HG03575 (cell line): ENCODE data around the gene ACTN4.
"Not testable (repeated sequence)": the region's sequence is repeated elsewhere in the genome, so short reads cannot be mapped to it uniquely, and the experiment has no call there.

ENCODE experiments used
- ATAC-seq: cut with Tn5 transposase; IDR thresholded peaks from one replicate; pipeline ENCODE4 v1.9.1; 2021; ENCODE audit not compliant: unreplicated experiment, insufficient number of reproducible peaks, low FRiP score; ENCODE audit errors: extremely low read depth

The ACTN4 gene

DNA sequence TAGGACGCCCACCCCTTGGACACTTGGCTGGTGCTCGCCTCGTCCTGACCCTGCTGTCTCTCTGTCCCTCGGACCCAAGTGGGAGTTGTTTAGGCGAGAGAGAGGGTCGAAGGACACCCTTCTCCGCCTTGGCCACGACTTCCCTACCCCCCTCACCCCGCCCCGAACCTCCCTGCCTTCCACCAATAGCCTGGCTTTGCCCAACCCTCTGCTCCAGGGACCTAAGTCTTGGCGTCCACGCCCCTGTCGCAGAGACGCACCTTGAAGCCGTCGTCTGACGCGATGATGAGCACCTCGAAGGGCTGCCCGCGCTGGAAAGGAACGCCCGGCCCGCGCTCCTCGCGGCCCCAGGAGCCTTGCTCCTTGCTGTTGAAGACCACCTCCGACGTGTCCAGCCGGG is 124.1 kb downstream of the ACTN4 start:
- not testable (repeated sequence) for ATAC-seq

DNA sequence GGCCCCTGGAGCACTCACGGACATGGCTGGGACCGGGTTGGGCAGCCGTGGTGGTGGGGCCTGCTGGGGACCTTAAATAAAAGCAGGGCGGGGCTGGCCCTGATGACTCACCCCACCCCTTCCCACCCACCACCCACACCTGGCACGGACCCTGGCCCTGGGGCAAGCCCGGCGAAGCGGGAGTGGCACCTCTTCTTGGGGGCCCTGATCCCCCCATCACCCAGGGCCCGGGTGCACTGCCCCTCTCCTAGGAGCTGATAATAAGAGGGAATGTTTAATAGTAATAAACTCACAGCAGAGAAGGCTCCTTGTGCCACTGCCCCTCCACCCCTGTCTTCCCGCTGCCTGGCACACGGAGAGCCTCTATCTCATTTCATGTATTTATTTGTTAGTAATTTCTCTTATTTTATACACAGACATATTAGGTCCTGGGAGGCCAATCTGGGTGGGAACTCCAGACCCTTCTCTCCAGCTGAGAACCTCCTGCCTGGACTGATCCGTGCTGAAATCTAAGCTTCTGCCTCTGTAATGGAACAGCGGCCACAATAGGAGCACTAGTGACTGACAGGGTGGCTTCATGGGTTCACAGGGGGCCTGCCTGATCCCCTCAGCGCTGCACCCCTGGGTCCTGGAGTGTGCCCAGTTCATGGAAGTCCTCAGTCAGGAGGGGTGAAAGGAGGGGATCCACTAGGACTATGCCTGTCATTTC is 126.2 kb downstream of the ACTN4 start, which contains the start of gene LGALS7:
Gene LGALS7 (minus strand): TSS at position 49 of the 709 bp plus-strand sequence. CDS start 25 bp downstream, at position 24.
- ATAC-seq, result no peak

DNA sequence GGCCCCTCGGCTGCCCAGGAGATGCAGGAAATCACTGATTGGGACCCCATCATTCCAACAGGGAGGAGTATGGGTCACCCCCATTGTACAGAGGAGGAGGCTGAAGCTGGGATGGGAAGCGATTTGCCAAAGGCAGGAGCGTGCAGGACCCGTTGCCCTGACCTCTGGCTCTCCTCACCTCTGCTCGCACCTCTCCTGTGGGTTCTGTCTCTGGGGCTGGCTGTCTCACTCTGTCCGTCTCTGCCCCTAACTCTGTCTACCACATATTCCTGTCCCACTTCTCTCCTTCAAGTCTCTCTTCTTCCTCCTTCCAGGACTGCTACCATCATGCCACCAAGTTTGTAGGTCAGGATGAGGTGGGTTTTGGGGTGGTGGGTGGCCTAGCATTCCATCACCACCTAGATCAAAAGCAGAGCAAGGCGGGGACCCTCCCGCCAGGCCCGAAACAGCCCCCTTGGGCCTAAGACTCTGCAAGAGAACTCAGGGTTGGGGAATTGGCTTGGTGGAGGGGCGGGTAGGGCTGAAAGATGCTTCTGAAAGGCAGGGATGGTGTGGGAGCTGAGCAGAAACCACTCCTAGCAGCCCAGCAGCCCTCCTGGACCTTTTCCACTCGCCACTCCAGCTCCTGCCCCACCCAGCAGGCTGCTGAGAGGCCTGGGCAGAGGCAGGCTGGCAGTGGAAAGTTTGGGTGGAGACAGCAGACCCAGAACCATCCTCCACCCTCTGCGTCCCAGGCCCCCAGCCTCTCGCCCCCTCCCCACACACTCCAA is 126.9 kb downstream of the ACTN4 start:
- no peak for ATAC-seq

- ATAC-seq, result no peak
Measured at GRCh38 chr19:38778733-38779132, 131.3 kb downstream of the ACTN4 start.

DNA sequence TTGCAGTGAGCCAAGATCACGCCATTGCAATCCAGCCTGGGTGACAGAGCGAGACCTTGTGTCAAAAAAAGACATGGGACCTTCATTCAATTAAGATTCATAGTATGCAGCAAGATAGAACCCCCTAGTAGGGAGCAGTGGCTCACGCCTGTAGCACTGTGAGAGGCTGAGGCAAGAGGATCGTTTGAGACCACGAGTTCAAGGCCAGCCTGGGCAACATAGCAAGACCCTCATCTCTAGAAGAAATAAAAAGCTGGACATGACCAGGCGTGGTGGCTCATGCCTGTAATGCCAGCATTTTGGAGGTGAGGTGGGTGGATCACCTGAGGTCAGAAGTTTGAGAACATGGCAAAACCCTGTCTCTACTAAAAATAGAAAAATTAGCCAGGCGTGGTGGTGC is 133.0 kb downstream of the ACTN4 start:
- ATAC-seq, result no peak

- ATAC-seq, result no peak
Measured at GRCh38 chr19:38781058-38781457, 133.6 kb downstream of the ACTN4 start.
